K562 (cell line): Measurements from ENCODE around the gene DPM1. TPM values are rescaled to one million over a fixed set of nuclear protein-coding genes. Genes with fewer than 3 reads are reported as not detected.

ENCODE experiments used
- ATF2 ChIP-seq: sonication (generic); formaldehyde crosslinking; IDR thresholded peaks from 2 replicates; pipeline ENCODE4 v1.8.1; 2022; ENCODE audit warnings: missing genetic modification reagents
- CBFA2T2 ChIP-seq: fragments of 450-650 bp; conservative IDR thresholded peaks from 2 replicates; pipeline ENCODE4 v1.6.1; 2017; ENCODE audit warnings: mild to moderate bottlenecking
- CREB5 ChIP-seq: fragments of 250-450 bp; sonication (Bioruptor Pico); IDR thresholded peaks from 2 replicates; pipeline ENCODE4 v1.5.0; 2020; ENCODE audit warnings: mild to moderate bottlenecking
- E2F1 ChIP-seq: sonication (generic); formaldehyde crosslinking; IDR thresholded peaks from 2 replicates; pipeline ENCODE4 v1.8.1; 2023; ENCODE audit warnings: mild to moderate bottlenecking, missing genetic modification reagents, moderate library complexity
- HCFC1 ChIP-seq: IDR thresholded peaks from 2 replicates; pipeline ENCODE4 v1.6.1; 2012; ENCODE audit warnings: low read depth, low read length, improper control_type of control experiment
- IRF2 ChIP-seq: sonication (generic); formaldehyde crosslinking; IDR thresholded peaks from 2 replicates; pipeline ENCODE4 v1.8.1; 2022; ENCODE audit warnings: mild to moderate bottlenecking, missing genetic modification reagents
- MBD2 ChIP-seq: sonication (generic); IDR thresholded peaks from 2 replicates; pipeline ENCODE4 v1.6.1; 2016; ENCODE audit warnings: low read depth, borderline replicate concordance
- MTF1 ChIP-seq: fragments of 250-450 bp; sonication (Bioruptor Pico); IDR thresholded peaks from 2 replicates; pipeline ENCODE4 v1.9.0; 2021; ENCODE audit warnings: moderate library complexity, mild to moderate bottlenecking, inconsistent platforms, borderline replicate concordance
- MYBL2 ChIP-seq, 2 experiments: fragments of 450-650 bp in 1 of 2; sonication (generic) in 1 of 2; formaldehyde crosslinking in 1 of 2; IDR thresholded peaks; 2 replicates each; pipeline versions ENCODE4 v1.6.1 to v1.8.1; 2017 to 2022; ENCODE audit warnings: borderline replicate concordance in 1 of 2, inconsistent platforms in 1 of 2, low read depth in 1 of 2, mild to moderate bottlenecking in 1 of 2, missing genetic modification reagents in 1 of 2, moderate library complexity in 1 of 2
- NR0B1 ChIP-seq: fragments of 450-650 bp; IDR thresholded peaks from one replicate; pipeline ENCODE4 v1.6.1; 2018; ENCODE audit warnings: mild to moderate bottlenecking, moderate library complexity; ENCODE audit not compliant: partially characterized antibody
- SETDB1 ChIP-seq: IDR thresholded peaks from one replicate; pipeline ENCODE4 v1.6.1; 2012; ENCODE audit warnings: low read length, control low read depth, inconsistent platforms
- SLC30A9 ChIP-seq: fragments of 250-450 bp; sonication (Bioruptor Pico); IDR thresholded peaks from 2 replicates; pipeline ENCODE4 v1.8.0; 2022; ENCODE audit warnings: mild to moderate bottlenecking, moderate library complexity
- ZBTB26 ChIP-seq: fragments of 450-650 bp; formaldehyde crosslinking; IDR thresholded peaks from 2 replicates; pipeline ENCODE4 v1.4.0; 2022; ENCODE audit warnings: missing genetic modification characterization
- ZBTB7A ChIP-seq: IDR thresholded peaks from 2 replicates; pipeline ENCODE4 v1.6.1; 2011; ENCODE audit warnings: low read depth, mild to moderate bottlenecking, low read length, moderate library complexity, borderline replicate concordance; ENCODE audit not compliant: control insufficient read depth
- ZFP1 ChIP-seq: fragments of 450-650 bp; formaldehyde crosslinking; IDR thresholded peaks from 2 replicates; pipeline ENCODE4 v1.4.0; 2020; ENCODE audit warnings: mild to moderate bottlenecking, mixed read lengths
- ZKSCAN1 ChIP-seq: fragments of 150-350 bp; IDR thresholded peaks from 2 replicates; pipeline ENCODE4 v1.6.1; 2016; ENCODE audit warnings: low read depth, low read length
- polyA plus RNA-seq, 8 experiments: library from polyadenylated mRNA; depleted of rRNA in 4 of 8; stranded (reverse) in 5 of 8; unstranded in 3 of 8; fragments of >200 nt; fragmentation: Nextera tagmentation in 2 of 8; fragmentation: Illumina TruSeq in 1 of 8; extraction: Ambion mirVana in 2 of 8; extraction: Trizol in 1 of 8; gene quantifications; 2 replicates each; pipeline versions ENCODE4 v1.2.1 to v1.2.3, GENCODE V29; 2011 to 2014; ENCODE audit warnings: inconsistent platforms in 1 of 8, missing spikeins in 1 of 8
- total RNA-seq, 7 experiments: library from RNA; depleted of rRNA in 6 of 7; stranded (reverse); fragments of >200 nt in 6 of 7; fragmentation: Illumina TruSeq in 2 of 7; extraction: Trizol in 2 of 7; gene quantifications; 2 replicates each; pipeline versions ENCODE4 v1.2.1 to v1.2.3, GENCODE V29; 2011 to 2021; ENCODE audit warnings: low replicate concordance in 1 of 7

The DPM1 gene
- total and polyA plus RNA-seq, 9 of the 15 experiments (the other 6 are each of a cell fraction or from before 2014, with no cell fraction given): 75.2 to 190 (median 153) TPM

- TF ChIP-seq NR0B1 (no peak), MYBL2 (IDR thresholded peaks at IDR 0.05; ENCODE audit: low read depth) (no peak), MYBL2 (CRISPR knock-in tag; IDR thresholded peaks at IDR 0.05; ENCODE audit: borderline replicate concordance) (no peak), SLC30A9 (CRISPR knock-in tag) (no peak), IRF2 (no peak), CBFA2T2 (no peak; the same call in 1 of the 2 replicates), ZBTB7A (0 out of 2 replicates have a peak, but pooled peaks have one; percentile 57), MTF1 (CRISPR knock-in tag) (no peak), SETDB1 (no peak), CREB5 (no peak), MBD2 (peak; percentile 25; the same call in 1 of the 2 replicates), E2F1 (peak; percentile 56; the same call in 1 of the 2 replicates), ZFP1 (CRISPR knock-in tag) (no peak), ATF2 (CRISPR knock-in tag) (no peak), ZKSCAN1 (peak; percentile 81), HCFC1 (peak; percentile 68; the same call in 1 of the 2 replicates), ZBTB26 (CRISPR knock-in tag) (0 out of 2 replicates have a peak, but pooled peaks have one; percentile 11)
These were observed 28.8 kb downstream of the DPM1 start (continued) for GRCh38 chr20:50929299-50930138.
